AG10803 (cell line): Measurements from ENCODE around the gene MSI2.
A peak's percentile ranks its signal among the peaks of the same experiment; 100 is the strongest.

Experiments
- DNase-seq: peaks from one replicate; pipeline ENCODE4 v3.0.0; 2010; ENCODE audit warnings: low read depth
- H3K4me3 ChIP-seq: 2 replicates; pipeline ENCODE4 v1.5.1; 2011; ENCODE audit warnings: mild to moderate bottlenecking, low read length, control low read depth
- CTCF ChIP-seq: conservative IDR thresholded peaks from 2 replicates; pipeline ENCODE4 v1.5.1; 2011; ENCODE audit warnings: mild to moderate bottlenecking, low read length, control low read depth, inconsistent platforms

The MSI2 gene

GRCh38 chr17:57666946-57667345, 410.6 kb downstream of the MSI2 start:
- no peak for TF ChIP-seq CTCF
- H3K4me3 ChIP-seq, result no peak overlapping the region
- no peak for DNase-seq

GRCh38 chr17:57667461-57667923, 411.2 kb downstream of the MSI2 start:
- H3K4me3 ChIP-seq, result no peak overlapping the region
- DNase-seq, result no peak
- TF ChIP-seq CTCF, result no peak

- TF ChIP-seq CTCF, result no peak
- DNase-seq, result no peak
- no peak overlapping the region for H3K4me3 ChIP-seq
Measured at GRCh38 chr17:57668332-57668731, 412.0 kb downstream of the MSI2 start.

GRCh38 chr17:57669671-57670529, 413.6 kb downstream of the MSI2 start:
- TF ChIP-seq CTCF, result no peak
- H3K4me3 ChIP-seq, result no peak overlapping the region
- no peak for DNase-seq

GRCh38 chr17:57670769-57671569, 414.6 kb downstream of the MSI2 start:
- no peak for TF ChIP-seq CTCF
- no peak for DNase-seq

GRCh38 chr17:57671667-57672632, 415.6 kb downstream of the MSI2 start:
- peak; percentile 94 for TF ChIP-seq CTCF
- DNase-seq, result peak; percentile 86
- peak overlapping the region; percentile 20; the same call in 1 of the 2 replicates for H3K4me3 ChIP-seq

More at GRCh38 chr17:57670769-57671569, 414.6 kb downstream of the MSI2 start:
- H3K4me3 ChIP-seq, result no peak overlapping the region
